CD8-positive, alpha-beta memory T cell (primary cell): ENCODE results near the gene MAGOH. TPM values are rescaled to one million over a fixed set of nuclear protein-coding genes. Genes with fewer than 3 reads are reported as not detected.
A peak's percentile ranks its signal among the peaks of the same experiment; 100 is the strongest.
"Not testable (repeated sequence)": the region's sequence is repeated elsewhere in the genome, so short reads cannot be mapped to it uniquely, and the experiment has no call there.

Experiments
- CTCF ChIA-PET: fragments of 350-600 bp; sonication (Branson Sonifier 250); formaldehyde crosslinking; loops from one replicate; lab custom pipeline; 2021; ENCODE audit warnings: antibody characterized with exemption; lab: Charles Lee
- POLR2A ChIA-PET: fragments of 350-600 bp; sonication (Branson Sonifier 250); formaldehyde crosslinking; loops from one replicate; lab custom pipeline; 2021; ENCODE audit warnings: antibody characterized with exemption; lab: Charles Lee
- DNase-seq, 5 donors: peaks; one replicate each; pipeline versions ENCODE4 v3.0.0 to v3.0.0-alpha.2; 2020 to 2022; ENCODE audit warnings: mixed read lengths in 1 of 5
- H3K27ac ChIP-seq: one replicate; pipeline ENCODE4 v1.7.0; 2013; ENCODE audit warnings: low read depth, mild to moderate bottlenecking, low read length, moderate library complexity
- H3K27me3 ChIP-seq: 2 replicates; pipeline ENCODE4 v1.7.0; 2013; ENCODE audit warnings: low read length, mild to moderate bottlenecking; ENCODE audit not compliant: insufficient read depth, poor library complexity, severe bottlenecking
- H3K36me3 ChIP-seq: 2 replicates; pipeline ENCODE4 v1.7.0; 2013; ENCODE audit warnings: mild to moderate bottlenecking, low read length, moderate library complexity; ENCODE audit not compliant: insufficient read depth
- H3K4me1 ChIP-seq: 2 replicates; pipeline ENCODE4 v1.7.0; 2013; ENCODE audit warnings: mild to moderate bottlenecking, low read length, moderate library complexity; ENCODE audit not compliant: insufficient read depth
- H3K4me3 ChIP-seq: 2 replicates; pipeline ENCODE4 v1.7.0; 2013; ENCODE audit warnings: mild to moderate bottlenecking, low read length
- H3K9me3 ChIP-seq: 2 replicates; pipeline ENCODE4 v1.7.0; 2013; ENCODE audit warnings: mild to moderate bottlenecking, low read length
- H3K27ac Mint-ChIP-seq, 8 donors: one replicate each; pipeline ENCODE4 v1.8.0; 2020 to 2021; ENCODE audit warnings: mixed read lengths in 8 of 8, mild to moderate bottlenecking in 6 of 8, inconsistent platforms in 3 of 8, moderate library complexity in 3 of 8
- H3K27me3 Mint-ChIP-seq, 2 donors: one replicate each; pipeline ENCODE4 v1.8.0; 2020 to 2021; ENCODE audit warnings: mixed read lengths in 2 of 2, mild to moderate bottlenecking in 1 of 2, moderate library complexity in 1 of 2
- H3K36me3 Mint-ChIP-seq, 3 donors: one replicate each; pipeline ENCODE4 v1.8.0; 2020 to 2021; ENCODE audit warnings: mixed read lengths in 3 of 3, inconsistent platforms in 1 of 3, mild to moderate bottlenecking in 1 of 3
- H3K4me1 Mint-ChIP-seq, 3 donors: one replicate each; pipeline ENCODE4 v1.8.0; 2020 to 2021; ENCODE audit warnings: mixed read lengths in 3 of 3, inconsistent platforms in 1 of 3, mild to moderate bottlenecking in 1 of 3
- H3K4me3 Mint-ChIP-seq, 7 donors: one replicate each; pipeline ENCODE4 v1.8.0; 2020 to 2021; ENCODE audit warnings: mixed read lengths in 7 of 7, mild to moderate bottlenecking in 6 of 7, moderate library complexity in 4 of 7, inconsistent platforms in 2 of 7
- H3K9me3 Mint-ChIP-seq, 5 donors: one replicate each; pipeline ENCODE4 v1.8.0; 2020 to 2022; ENCODE audit warnings: mixed read lengths in 5 of 5, mild to moderate bottlenecking in 3 of 5, moderate library complexity in 2 of 5, inconsistent platforms in 1 of 5
- polyA plus RNA-seq: library from polyadenylated mRNA; unstranded; fragments of 300-500 nt; fragmentation: Illumina TruSeq; gene quantifications from one replicate; pipeline ENCODE4 v1.2.3, GENCODE V29; 2021
- total RNA-seq, 2 experiments: library from RNA; stranded (reverse); gene quantifications; one replicate each; pipeline ENCODE4 v1.2.3, GENCODE V29; 2021

MAGOH gene
- total and polyA plus RNA-seq, 3 experiments from 2014 or later = 121 to 129 (median 127) TPM

DNA sequence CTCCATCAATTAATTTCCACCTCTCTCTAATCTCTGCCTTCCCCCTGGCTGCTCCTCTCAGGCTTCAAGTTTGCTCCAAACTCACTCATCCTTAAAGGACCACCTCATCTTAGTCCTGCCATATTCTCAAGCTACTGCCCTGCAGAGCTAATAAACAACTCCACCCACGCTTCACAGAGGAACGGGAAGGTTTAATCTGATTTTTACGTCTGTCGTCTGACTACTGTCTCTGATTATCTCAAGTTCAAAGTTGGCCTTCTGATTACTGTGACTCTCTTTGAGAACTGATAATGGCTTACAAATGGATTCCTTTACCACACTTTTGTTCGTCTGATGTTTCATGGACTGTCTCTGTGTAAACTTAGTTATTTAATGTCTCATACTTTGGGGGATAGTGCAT lies 49.3 kb downstream of the MAGOH start:
- H3K4me3 ChIP-seq = no peak overlapping the region
- H3K27me3 Mint-ChIP-seq = peaks cover 0 to 20% of the 10 kb centered on the region in 2 donors
- no peak for DNase-seq
- no peaks in the 10 kb centered on the region for H3K4me1 ChIP-seq
- POLR2A ChIA-PET = no interaction called here
- CTCF ChIA-PET = no interaction called here
- H3K4me3 Mint-ChIP-seq = no peak overlapping the region
- H3K9me3 Mint-ChIP-seq = no peaks in the 10 kb centered on the region
- no peak overlapping the region for H3K27ac ChIP-seq
- H3K36me3 ChIP-seq = no peaks in the 10 kb centered on the region
- H3K27ac Mint-ChIP-seq = no peak overlapping the region
- H3K27me3 ChIP-seq = no peaks in the 10 kb centered on the region
- H3K9me3 ChIP-seq = no peaks in the 10 kb centered on the region
- no peaks in the 10 kb centered on the region for H3K4me1 Mint-ChIP-seq
- H3K36me3 Mint-ChIP-seq = no peaks in the 10 kb centered on the region

DNA sequence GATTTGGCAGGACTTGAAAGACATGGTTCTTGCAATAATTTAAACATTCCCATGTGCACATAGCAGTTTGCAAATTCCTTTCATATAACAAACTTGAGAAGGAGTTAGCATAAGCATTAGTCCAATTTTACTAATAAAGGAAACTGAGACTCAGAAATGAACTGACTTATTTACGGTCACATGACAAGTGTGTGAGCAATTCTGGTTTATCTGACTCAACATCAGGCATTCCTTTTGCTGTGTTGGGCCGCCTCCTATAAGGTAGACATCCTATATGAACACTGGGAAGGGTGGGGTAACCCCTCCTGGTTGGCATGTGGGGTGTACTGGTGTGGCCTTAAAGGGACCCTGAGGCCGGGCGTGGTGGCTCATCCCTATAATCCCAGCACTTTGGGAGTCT lies 50.2 kb downstream of the MAGOH start:
- POLR2A ChIA-PET = no interaction called here

DNA sequence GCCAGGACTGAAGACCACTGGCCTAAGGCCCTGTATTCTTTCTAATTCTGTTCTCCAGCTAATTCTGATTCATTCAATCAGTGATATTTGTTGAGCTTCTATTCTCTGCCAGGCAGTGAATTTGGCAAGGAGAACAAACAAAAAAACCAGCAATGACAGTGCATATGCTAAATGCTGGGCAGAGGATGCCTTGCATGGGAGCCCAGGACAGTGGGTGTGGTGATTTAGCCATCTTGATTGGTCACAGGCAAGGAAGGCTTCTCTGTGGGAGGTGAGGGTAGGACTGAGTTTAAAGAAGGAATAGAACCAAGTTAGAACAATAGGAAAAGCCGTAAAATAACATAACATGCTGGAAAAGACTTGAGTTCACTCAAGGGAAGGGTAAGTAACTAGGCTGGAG lies 50.9 kb downstream of the MAGOH start:
- H3K27me3 ChIP-seq = no peaks in the 10 kb centered on the region
- H3K4me3 Mint-ChIP-seq = no peak overlapping the region
- no peak for DNase-seq
- H3K27ac ChIP-seq = no peak overlapping the region
- H3K27me3 Mint-ChIP-seq = peaks cover 0 to 20% of the 10 kb centered on the region in 2 donors
- H3K4me1 ChIP-seq = no peaks in the 10 kb centered on the region
- no peaks in the 10 kb centered on the region for H3K9me3 ChIP-seq
- no peaks in the 10 kb centered on the region for H3K9me3 Mint-ChIP-seq
- H3K36me3 ChIP-seq = no peaks in the 10 kb centered on the region
- H3K4me1 Mint-ChIP-seq = no peaks in the 10 kb centered on the region
- no peaks in the 10 kb centered on the region for H3K36me3 Mint-ChIP-seq
- peak overlapping the region in 1 of 8 donors; percentile 44 for H3K27ac Mint-ChIP-seq
- CTCF ChIA-PET = interaction anchor here (4.4 kb wide), 1 partner anchor 8 kb away, joined by 18 read pairs; the partner anchor contains the start of gene CPT2
- POLR2A ChIA-PET = no interaction called here
- H3K4me3 ChIP-seq = no peak overlapping the region

More for the DNA sequence above, 50.2 kb downstream of the MAGOH start:
- no peak overlapping the region for H3K27ac Mint-ChIP-seq
- Histone ChIP-seq H3K27ac (no peak overlapping the region), H3K36me3 (no peaks in the 10 kb centered on the region), H3K9me3 (no peaks in the 10 kb centered on the region), H3K4me1 (no peaks in the 10 kb centered on the region), H3K27me3 (no peaks in the 10 kb centered on the region), H3K4me3 (no peak overlapping the region)
- no peak overlapping the region for H3K4me3 Mint-ChIP-seq
- H3K27me3 Mint-ChIP-seq = peaks cover 0 to 20% of the 10 kb centered on the region in 2 donors
- no peak for DNase-seq
- no peaks in the 10 kb centered on the region for H3K9me3 Mint-ChIP-seq
- no peaks in the 10 kb centered on the region for H3K4me1 Mint-ChIP-seq
- H3K36me3 Mint-ChIP-seq = no peaks in the 10 kb centered on the region
- CTCF ChIA-PET = no interaction called here

DNA sequence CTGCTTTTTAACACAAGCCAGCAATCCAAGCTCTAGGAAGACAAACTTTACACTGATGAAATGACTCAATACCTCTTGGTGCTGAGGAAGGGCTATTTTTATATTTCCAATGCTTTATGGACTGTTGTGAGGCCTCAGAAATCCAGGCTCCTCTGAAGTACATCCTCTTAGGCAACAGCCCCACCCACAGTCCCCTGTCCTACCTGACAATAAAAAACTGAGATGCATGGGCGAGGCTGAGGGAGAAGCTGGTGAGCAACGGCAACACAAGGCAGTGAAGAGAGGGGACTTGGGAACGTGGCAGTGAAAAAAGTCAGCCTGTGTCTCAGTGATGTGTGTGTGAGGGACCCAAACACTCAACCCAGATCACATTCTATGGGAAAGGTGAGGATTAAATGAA lies 51.8 kb downstream of the MAGOH start:
- Mint-ChIP-seq H3K9me3 (no peaks in the 10 kb centered on the region), H3K36me3 (no peaks in the 10 kb centered on the region), H3K27me3 (peaks cover 0 to 20% of the 10 kb centered on the region in 2 donors), H3K27ac (no peak overlapping the region), H3K4me1 (no peaks in the 10 kb centered on the region), H3K4me3 (no peak overlapping the region)
- ChIA-PET CTCF (interaction anchor here (1.6 to 4.4 kb wide), 2 partner anchors 9 to 15 kb away, joined by 3 to 18 read pairs; partner anchors contain the start of gene CPT2), POLR2A (no interaction called here)
- Histone ChIP-seq H3K4me3 (no peak overlapping the region), H3K9me3 (no peaks in the 10 kb centered on the region), H3K4me1 (no peaks in the 10 kb centered on the region), H3K27me3 (no peaks in the 10 kb centered on the region), H3K36me3 (no peaks in the 10 kb centered on the region), H3K27ac (no peak overlapping the region)
- no peak for DNase-seq

DNA sequence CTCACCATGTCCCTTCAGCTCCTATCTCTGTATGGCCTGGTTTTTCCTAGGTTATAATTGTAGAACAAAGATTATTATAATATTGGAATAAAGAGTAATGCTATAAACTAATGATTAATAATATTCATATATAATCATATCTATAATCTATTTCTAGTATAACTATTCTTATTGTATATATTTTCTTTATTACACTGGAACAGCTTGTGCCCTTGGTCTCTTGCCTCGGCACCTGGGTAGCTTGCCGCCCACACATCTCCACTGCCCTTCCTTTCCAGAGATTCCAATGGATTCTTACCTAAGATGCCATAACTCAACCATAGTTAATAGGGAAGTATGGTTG lies 52.4 kb downstream of the MAGOH start:
- H3K27me3 ChIP-seq, H3K9me3 Mint-ChIP-seq, H3K4me3 Mint-ChIP-seq, DNase-seq, H3K36me3 ChIP-seq, H3K4me3 ChIP-seq, H3K36me3 Mint-ChIP-seq, H3K9me3 ChIP-seq, H3K4me1 Mint-ChIP-seq, H3K4me1 ChIP-seq, H3K27ac ChIP-seq: not testable (repeated sequence)
- Mint-ChIP-seq H3K27me3 (peaks cover 0 to 23% of the 10 kb centered on the region in 2 donors), H3K27ac (peak overlapping the region in 1 of 8 donors; percentile 44)
- ChIA-PET POLR2A (interaction anchor here (0.6 kb wide), 1 partner anchor 845 kb away, joined by 4 read pairs; no protein-coding TSS in a partner anchor), CTCF (interaction anchor here (1.6 to 4.4 kb wide), 2 partner anchors 9 to 16 kb away, joined by 3 to 18 read pairs; partner anchors contain the start of gene CPT2)

DNA sequence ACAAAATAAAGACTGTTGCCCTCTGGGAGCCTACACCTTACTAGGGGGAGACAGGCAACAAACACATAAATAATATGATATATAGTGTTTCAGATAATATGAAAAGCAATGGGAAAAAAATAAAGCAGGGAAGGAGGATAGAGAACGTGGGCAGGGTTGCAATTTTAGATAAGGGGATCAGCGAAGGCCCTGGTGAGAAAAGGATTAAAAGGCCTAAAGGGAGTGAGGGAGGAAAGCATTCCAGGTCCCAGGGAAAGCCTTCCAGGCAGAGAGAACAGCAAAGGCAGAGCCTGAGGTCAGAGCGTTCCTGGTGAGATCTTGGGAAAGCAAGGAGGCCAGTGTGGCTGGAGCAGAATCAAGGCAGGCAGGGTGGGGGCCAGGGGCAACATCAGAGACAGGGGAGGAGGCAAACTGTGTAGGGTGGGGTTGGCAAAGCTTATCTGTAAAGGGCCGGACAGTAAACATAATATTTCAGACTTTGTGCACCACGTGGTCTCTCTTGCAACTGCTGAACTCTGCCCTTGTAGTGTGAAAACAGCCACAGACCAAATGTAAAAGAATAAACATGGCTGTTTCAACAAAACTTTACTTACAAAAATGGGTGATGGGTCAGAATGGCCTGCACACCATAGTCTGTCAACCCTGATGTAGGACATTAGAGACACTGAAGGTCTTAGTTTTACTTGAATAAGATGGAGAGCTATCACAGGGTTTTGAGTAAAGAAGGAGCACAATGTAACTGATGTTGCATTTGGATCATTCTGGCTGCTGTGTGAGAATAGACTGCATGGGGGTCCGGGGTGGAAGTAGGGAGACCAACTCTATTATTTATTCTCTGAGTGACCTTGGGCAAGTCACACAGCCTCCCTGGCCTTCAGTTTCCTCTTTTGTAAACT lies 55.0 kb downstream of the MAGOH start:
- H3K27ac ChIP-seq = peak overlapping the region; percentile 43
- no peaks in the 10 kb centered on the region for H3K4me1 ChIP-seq
- no peak overlapping the region for H3K27ac Mint-ChIP-seq
- H3K27me3 ChIP-seq = no peaks in the 10 kb centered on the region
- H3K9me3 ChIP-seq = no peaks in the 10 kb centered on the region
- H3K27me3 Mint-ChIP-seq = peaks cover 0 to 16% of the 10 kb centered on the region in 2 donors
- H3K4me1 Mint-ChIP-seq = peaks cover 0 to 2% (median 0%) of the 10 kb centered on the region in 3 donors
- H3K4me3 Mint-ChIP-seq = no peak overlapping the region
- no peaks in the 10 kb centered on the region for H3K9me3 Mint-ChIP-seq
- no peaks in the 10 kb centered on the region for H3K36me3 ChIP-seq
- no peaks in the 10 kb centered on the region for H3K36me3 Mint-ChIP-seq
- no peak for DNase-seq
- ChIA-PET POLR2A (interaction anchor here (0.7 kb wide), 1 partner anchor 47 kb away, joined by 3 read pairs; no protein-coding TSS in a partner anchor), CTCF (interaction anchor here (1.2 to 4.4 kb wide), 3 partner anchors 11 to 12 kb away, joined by 4 to 18 read pairs (median 5); partner anchors contain the start of gene CPT2)
- no peak overlapping the region for H3K4me3 ChIP-seq

DNA sequence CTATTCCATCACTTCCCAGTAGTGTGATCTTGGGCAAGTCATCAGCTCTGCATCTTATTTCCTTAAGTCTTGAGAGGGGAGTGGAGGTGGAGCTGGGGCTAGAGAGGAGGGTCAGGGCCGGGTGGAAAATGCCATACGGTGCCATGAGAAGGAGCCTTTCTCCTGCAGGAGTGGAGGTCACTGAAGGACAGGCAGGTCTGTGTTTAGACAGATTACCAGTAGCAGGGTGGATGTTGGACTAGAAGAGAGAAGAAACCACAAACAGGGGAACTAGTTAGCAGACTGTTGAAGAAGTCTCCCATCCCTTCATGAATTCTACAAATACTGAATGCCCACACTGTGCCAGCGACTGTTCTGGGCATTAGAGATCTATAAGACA lies 55.6 kb downstream of the MAGOH start:
- H3K4me3 Mint-ChIP-seq = no peak overlapping the region
- Histone ChIP-seq H3K27me3 (no peaks in the 10 kb centered on the region), H3K4me3 (no peak overlapping the region), H3K9me3 (no peaks in the 10 kb centered on the region), H3K27ac (peak overlapping the region; percentile 43), H3K4me1 (no peaks in the 10 kb centered on the region), H3K36me3 (no peaks in the 10 kb centered on the region)
- peaks cover 0 to 2% (median 0%) of the 10 kb centered on the region in 3 donors for H3K4me1 Mint-ChIP-seq
- peaks cover 0 to 14% of the 10 kb centered on the region in 2 donors for H3K27me3 Mint-ChIP-seq
- no peaks in the 10 kb centered on the region for H3K9me3 Mint-ChIP-seq
- CTCF ChIA-PET = interaction anchor here (0.9 to 1.6 kb wide), 3 partner anchors 9 to 13 kb away, joined by 4 to 5 read pairs (median 4); no protein-coding TSS in a partner anchor
- no peak overlapping the region for H3K27ac Mint-ChIP-seq
- DNase-seq = no peak
- POLR2A ChIA-PET = interaction anchor here (0.7 kb wide), 1 partner anchor 46 kb away, joined by 3 read pairs; no protein-coding TSS in a partner anchor
- H3K36me3 Mint-ChIP-seq = no peaks in the 10 kb centered on the region

DNA sequence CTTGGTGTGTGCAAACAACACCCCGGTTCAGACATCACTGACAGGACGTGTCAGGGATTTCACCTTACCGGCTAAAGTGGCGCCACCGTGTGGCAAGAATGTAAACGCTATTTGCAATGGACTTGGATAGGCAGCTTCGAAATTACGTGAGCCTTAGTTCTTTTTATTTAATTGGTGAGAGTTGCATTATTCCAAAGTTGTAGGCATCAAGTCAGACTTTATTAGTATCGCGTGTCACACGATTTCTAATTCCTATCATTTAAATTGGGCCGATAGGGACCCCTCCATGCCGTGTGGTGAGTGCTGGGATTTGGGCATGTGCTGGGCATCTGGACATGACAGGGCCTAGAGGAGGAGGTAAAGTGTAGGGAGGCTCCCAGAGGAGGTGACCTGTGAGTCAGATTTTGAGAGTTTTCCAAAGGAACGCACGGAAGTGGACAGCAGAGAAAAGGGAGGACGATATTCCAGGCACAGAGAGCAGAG lies 56.2 kb downstream of the MAGOH start:
- H3K9me3 Mint-ChIP-seq = no peaks in the 10 kb centered on the region
- Histone ChIP-seq H3K27ac (no peak overlapping the region), H3K27me3 (peaks cover 2% of the 10 kb centered on the region), H3K4me1 (no peaks in the 10 kb centered on the region), H3K4me3 (no peak overlapping the region), H3K9me3 (no peaks in the 10 kb centered on the region), H3K36me3 (no peaks in the 10 kb centered on the region)
- H3K27ac Mint-ChIP-seq = no peak overlapping the region
- H3K36me3 Mint-ChIP-seq = no peaks in the 10 kb centered on the region
- peaks cover 0 to 2% (median 0%) of the 10 kb centered on the region in 3 donors for H3K4me1 Mint-ChIP-seq
- ChIA-PET POLR2A (interaction anchor here (0.7 kb wide), 1 partner anchor 45 kb away, joined by 3 read pairs; no protein-coding TSS in a partner anchor), CTCF (interaction anchor here (0.9 to 1.6 kb wide), 3 partner anchors 8 to 14 kb away, joined by 4 to 5 read pairs (median 4); no protein-coding TSS in a partner anchor)
- DNase-seq = peak; percentile 62 to 86 (median 66)
- H3K4me3 Mint-ChIP-seq = no peak overlapping the region
- H3K27me3 Mint-ChIP-seq = peaks cover 0 to 15% of the 10 kb centered on the region in 2 donors
